IPS-15b (cell line): ENCODE data around the gene TRAF5.
"Not testable (repeated sequence)": the region's sequence is repeated elsewhere in the genome, so short reads cannot be mapped to it uniquely, and the experiment has no call there.

ENCODE experiments used
- H3K27me3 ChIP-seq: one replicate; pipeline ENCODE4 v1.6.1; 2013; ENCODE audit warnings: low read length; ENCODE audit not compliant: control insufficient read depth, insufficient read depth
- H3K36me3 ChIP-seq: one replicate; pipeline ENCODE4 v1.6.1; 2013; ENCODE audit warnings: low read length; ENCODE audit not compliant: control insufficient read depth, insufficient read depth
- H3K4me1 ChIP-seq: one replicate; pipeline ENCODE4 v1.6.1; 2013; ENCODE audit warnings: mild to moderate bottlenecking, low read length; ENCODE audit not compliant: control insufficient read depth, insufficient read depth
- H3K4me3 ChIP-seq: one replicate; pipeline ENCODE4 v1.5.1; 2013; ENCODE audit warnings: low read depth, low read length
- H3K9ac ChIP-seq: one replicate; pipeline ENCODE4 v1.6.1; 2013; ENCODE audit warnings: low read depth, mild to moderate bottlenecking, low read length
- H3K9me3 ChIP-seq: one replicate; pipeline ENCODE4 v1.6.1; 2013; ENCODE audit warnings: mild to moderate bottlenecking, low read length; ENCODE audit not compliant: control insufficient read depth, insufficient read depth

The TRAF5 gene

GRCh38 chr1:211386921-211387320 is 60.3 kb downstream of the TRAF5 start:
- H3K4me3 ChIP-seq = no peak overlapping the region

DNA sequence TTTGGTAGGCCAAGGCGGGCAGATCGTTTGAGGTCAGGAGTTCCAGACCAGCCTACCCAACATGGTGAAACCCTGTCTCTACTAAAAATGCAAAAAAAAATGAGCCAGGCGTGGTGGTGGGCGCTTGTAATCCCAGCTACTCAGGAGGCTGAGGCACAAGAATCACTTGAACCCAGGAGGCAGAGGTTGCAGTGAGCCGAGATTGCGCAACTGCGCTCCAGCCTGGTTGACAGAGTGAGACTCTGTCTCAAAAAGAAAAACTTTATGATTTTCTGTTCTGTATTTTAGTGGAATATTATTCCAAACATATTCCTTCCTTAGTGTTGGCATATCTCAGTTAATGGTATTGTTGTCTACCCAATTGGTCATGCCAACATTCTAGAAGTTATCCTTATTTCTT is 64.2 kb downstream of the TRAF5 start:
- not testable (repeated sequence) for H3K4me1 ChIP-seq, H3K9me3 ChIP-seq, H3K9ac ChIP-seq, H3K4me3 ChIP-seq, H3K36me3 ChIP-seq, H3K27me3 ChIP-seq

More at GRCh38 chr1:211386921-211387320, 60.3 kb downstream of the TRAF5 start:
- Histone ChIP-seq H3K9me3 (no peaks in the 10 kb centered on the region), H3K27me3 (no peaks in the 10 kb centered on the region), H3K36me3 (no peaks in the 10 kb centered on the region), H3K9ac (no peak overlapping the region), H3K4me1 (peaks cover 2% of the 10 kb centered on the region)

DNA sequence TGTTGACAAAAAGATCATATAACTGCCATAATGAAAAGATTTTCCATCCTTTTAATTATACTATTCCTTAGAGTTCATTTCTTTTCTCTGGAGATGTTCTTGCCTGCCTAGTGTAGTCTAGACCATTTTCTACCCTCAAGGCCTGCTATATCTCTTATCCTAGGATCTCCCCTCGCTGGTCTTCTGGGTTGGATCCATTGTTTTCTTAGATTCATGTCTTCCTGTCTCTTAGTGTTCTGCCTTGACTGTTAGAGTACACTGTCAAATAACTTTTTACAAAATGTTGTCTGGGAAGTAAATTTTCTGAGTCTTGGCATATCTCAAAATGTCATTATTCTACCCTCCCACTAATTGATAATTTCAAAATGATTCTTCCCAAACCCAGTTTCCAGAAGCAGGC is 66.6 kb downstream of the TRAF5 start:
- no peaks in the 10 kb centered on the region for H3K4me1 ChIP-seq
- no peak overlapping the region for H3K9ac ChIP-seq
- no peak overlapping the region for H3K4me3 ChIP-seq
- no peaks in the 10 kb centered on the region for H3K36me3 ChIP-seq
- no peaks in the 10 kb centered on the region for H3K27me3 ChIP-seq
- H3K9me3 ChIP-seq = no peaks in the 10 kb centered on the region

GRCh38 chr1:211398266-211398930 is 71.8 kb downstream of the TRAF5 start:
- not testable (repeated sequence) for H3K9me3 ChIP-seq, H3K9ac ChIP-seq, H3K27me3 ChIP-seq, H3K36me3 ChIP-seq
- Histone ChIP-seq H3K4me1 (peaks cover 16% of the 10 kb centered on the region), H3K4me3 (peak overlapping the region; percentile 44)

GRCh38 chr1:211399851-211400393 is 73.3 kb downstream of the TRAF5 start:
- H3K4me3 ChIP-seq = peak overlapping the region; percentile 56

DNA sequence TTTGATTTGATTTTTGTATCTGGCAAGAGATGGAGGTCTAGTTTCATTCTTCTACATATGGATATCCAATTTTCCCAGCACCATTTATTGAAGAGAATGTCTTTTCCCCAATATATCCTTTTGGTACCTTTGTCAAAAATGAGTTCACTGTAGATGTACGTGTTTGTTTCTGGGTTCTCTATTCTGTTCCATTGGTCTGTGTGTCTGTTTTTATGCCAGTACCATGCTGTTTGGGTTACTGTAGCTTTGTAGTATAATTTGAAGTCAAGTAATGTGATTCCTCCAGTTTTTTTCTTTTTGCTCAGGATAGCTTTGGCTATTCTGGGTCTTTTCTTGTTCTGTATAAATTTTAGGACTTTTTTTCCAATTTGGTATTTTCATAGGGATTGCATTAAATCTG is 75.1 kb downstream of the TRAF5 start:
- H3K9ac ChIP-seq, H3K9me3 ChIP-seq, H3K36me3 ChIP-seq, H3K27me3 ChIP-seq, H3K4me3 ChIP-seq: not testable (repeated sequence)
- peaks cover 16% of the 10 kb centered on the region for H3K4me1 ChIP-seq

More at GRCh38 chr1:211399851-211400393, 73.3 kb downstream of the TRAF5 start:
- H3K36me3 ChIP-seq, H3K9me3 ChIP-seq, H3K27me3 ChIP-seq: not testable (repeated sequence)
- peak overlapping the region; percentile 37 for H3K9ac ChIP-seq
- peaks cover 16% of the 10 kb centered on the region for H3K4me1 ChIP-seq

GRCh38 chr1:211406086-211406485 is 79.5 kb downstream of the TRAF5 start:
- not testable (repeated sequence) for H3K4me1 ChIP-seq, H3K4me3 ChIP-seq, H3K36me3 ChIP-seq, H3K9ac ChIP-seq, H3K27me3 ChIP-seq, H3K9me3 ChIP-seq

DNA sequence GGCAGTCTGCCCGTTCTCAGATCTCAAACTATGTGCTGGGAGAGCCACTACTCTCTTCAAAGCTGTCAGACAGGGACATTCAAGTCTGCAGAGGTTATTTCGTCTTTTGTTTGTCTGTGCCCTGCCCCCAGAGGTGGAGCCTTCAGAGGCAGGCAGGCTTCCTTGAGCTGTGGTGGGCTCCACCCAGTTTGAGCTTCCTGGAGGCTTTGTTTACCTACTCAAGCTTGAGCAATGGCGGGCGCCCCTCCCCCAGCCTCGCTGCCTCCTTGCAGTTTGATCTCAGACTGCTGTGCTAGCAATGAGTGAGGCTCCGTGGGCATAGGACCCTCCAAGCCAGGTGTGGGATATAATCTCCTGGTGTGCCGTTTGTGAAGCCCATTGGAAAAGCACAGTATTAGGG is 81.1 kb downstream of the TRAF5 start:
- H3K9ac ChIP-seq, H3K4me1 ChIP-seq, H3K4me3 ChIP-seq, H3K36me3 ChIP-seq, H3K27me3 ChIP-seq, H3K9me3 ChIP-seq: not testable (repeated sequence)

GRCh38 chr1:211411639-211412038 is 85.0 kb downstream of the TRAF5 start:
- Histone ChIP-seq H3K27me3 (no peaks in the 10 kb centered on the region), H3K36me3 (no peaks in the 10 kb centered on the region), H3K4me1 (no peaks in the 10 kb centered on the region), H3K4me3 (no peak overlapping the region), H3K9ac (no peak overlapping the region), H3K9me3 (peaks cover 9% of the 10 kb centered on the region)

DNA sequence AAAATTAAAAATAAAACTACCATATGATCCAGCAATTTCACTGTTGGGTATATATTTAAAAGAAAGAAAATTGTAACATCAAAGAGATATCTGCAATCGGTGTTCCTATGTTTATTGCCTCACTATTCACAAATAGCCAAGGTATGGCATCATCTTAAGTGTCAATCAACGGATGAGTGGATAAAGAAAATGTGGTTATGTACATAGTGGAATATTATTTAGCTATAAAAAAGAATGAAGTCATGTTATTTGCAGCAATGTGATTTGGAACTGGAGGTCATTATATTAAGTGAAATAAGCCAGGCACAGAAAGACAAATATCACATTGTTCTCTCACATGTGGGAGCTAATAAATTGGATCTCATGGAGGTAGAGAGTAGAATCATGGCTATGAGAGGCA is 89.1 kb downstream of the TRAF5 start:
- Histone ChIP-seq H3K4me1 (peaks cover 9% of the 10 kb centered on the region), H3K9me3 (no peaks in the 10 kb centered on the region), H3K36me3 (no peaks in the 10 kb centered on the region), H3K9ac (no peak overlapping the region), H3K4me3 (peak overlapping the region; percentile 35), H3K27me3 (peaks cover 7% of the 10 kb centered on the region)

DNA sequence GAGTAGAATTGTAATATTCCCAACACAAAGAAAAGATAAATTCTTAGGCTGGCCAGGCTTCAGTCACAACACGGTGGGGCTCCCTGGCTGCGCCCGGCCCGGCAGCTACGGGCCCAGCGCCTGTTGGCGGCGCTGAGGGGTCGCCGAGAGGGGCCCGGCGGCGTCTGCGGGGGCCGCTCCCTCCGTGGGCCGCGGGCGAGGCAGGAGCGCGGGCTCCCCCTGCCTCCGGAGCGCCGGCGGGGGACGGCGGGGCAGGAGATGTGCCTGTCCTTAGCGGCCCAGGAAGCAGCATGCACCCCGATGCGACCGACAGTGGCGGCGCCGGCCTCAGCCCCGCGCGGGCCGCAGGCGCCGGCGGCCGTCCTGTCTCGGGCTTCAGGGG is 89.6 kb downstream of the TRAF5 start:
- H3K9me3 ChIP-seq, H3K9ac ChIP-seq, H3K27me3 ChIP-seq, H3K4me1 ChIP-seq, H3K36me3 ChIP-seq: not testable (repeated sequence)
- peak overlapping the region; percentile 35 for H3K4me3 ChIP-seq

DNA sequence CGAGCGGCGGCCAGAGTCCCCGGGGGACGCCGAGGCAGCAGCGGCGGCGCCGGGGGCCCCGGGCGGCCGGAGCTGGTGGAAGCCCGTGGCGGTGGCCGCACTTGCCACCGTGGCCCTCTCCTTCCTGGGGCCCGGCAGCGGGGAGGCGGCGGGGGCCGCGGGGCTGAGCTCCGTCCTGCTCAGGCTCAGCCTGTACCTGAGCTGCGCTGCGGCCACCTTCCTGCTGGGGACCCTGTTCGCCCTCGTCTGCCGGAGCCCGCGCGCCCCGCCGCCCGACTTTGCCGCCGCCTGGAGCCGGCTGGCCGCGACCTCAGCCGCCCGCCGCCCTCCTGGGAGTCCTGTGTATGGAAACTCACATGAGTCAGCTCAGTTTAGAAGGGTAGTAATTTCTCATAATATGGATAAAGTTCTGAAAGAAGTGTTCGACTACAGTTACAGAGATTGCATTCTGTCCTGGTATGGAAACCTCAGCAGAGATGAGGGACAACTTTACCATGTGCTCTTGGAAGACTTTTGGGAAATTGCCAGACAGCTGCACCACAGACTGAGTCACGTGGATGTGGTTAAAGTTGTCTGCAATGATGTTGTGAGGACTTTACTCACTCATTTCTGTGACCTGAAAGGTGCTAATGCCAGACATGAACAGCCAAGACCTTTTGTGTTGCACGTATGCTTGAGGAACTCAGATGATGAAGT is 90.1 kb downstream of the TRAF5 start:
- not testable (repeated sequence) for H3K27me3 ChIP-seq, H3K9ac ChIP-seq, H3K9me3 ChIP-seq, H3K4me1 ChIP-seq, H3K36me3 ChIP-seq
- peak overlapping the region; percentile 27 for H3K4me3 ChIP-seq
